Umbilical cord (tissue), 2 donors: ENCODE data around the gene STAM. TPM values are rescaled to one million over a fixed set of nuclear protein-coding genes. Genes with fewer than 3 reads are reported as not detected.
"Not testable (repeated sequence)": the region's sequence is repeated elsewhere in the genome, so short reads cannot be mapped to it uniquely, and the experiment has no call there.

ENCODE experiments used
- DNase-seq: peaks from one replicate; pipeline ENCODE4 v3.0.0-alpha.2; 2015; ENCODE audit warnings: low spot score
- total RNA-seq: library from RNA; depleted of rRNA; stranded (reverse); fragments of >200 nt; gene quantifications from one replicate; pipeline ENCODE4 v1.2.3, GENCODE V29; 2014; ENCODE audit warnings: low replicate concordance; ENCODE audit not compliant: insufficient read depth

The STAM gene
- total RNA-seq, 1 donor from 2014 or later = 14.7 TPM

- DNase-seq = no peak
Observed at GRCh38 chr10:17675638-17676037, 31.7 kb downstream of the STAM start.

DNA sequence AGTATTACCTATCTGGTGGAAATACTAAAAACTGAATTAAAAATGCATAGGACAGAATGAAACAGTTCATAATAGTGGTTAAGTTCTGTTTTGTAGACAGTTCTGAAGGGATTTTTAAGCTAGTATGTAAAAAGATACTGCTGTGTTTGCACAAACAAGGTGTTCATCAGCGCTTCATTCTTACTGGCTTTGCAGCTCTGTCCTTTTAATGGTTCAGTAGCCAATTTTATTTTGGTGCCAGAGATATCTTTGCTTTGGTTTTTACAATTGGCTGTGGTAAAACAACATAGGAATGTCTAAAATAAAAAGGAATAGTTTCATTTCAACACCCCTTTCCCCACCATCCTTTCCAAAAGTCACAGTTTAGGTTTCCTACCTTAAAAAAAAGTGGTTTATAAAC, 33.0 kb downstream of the STAM start:
- no peak for DNase-seq

DNA sequence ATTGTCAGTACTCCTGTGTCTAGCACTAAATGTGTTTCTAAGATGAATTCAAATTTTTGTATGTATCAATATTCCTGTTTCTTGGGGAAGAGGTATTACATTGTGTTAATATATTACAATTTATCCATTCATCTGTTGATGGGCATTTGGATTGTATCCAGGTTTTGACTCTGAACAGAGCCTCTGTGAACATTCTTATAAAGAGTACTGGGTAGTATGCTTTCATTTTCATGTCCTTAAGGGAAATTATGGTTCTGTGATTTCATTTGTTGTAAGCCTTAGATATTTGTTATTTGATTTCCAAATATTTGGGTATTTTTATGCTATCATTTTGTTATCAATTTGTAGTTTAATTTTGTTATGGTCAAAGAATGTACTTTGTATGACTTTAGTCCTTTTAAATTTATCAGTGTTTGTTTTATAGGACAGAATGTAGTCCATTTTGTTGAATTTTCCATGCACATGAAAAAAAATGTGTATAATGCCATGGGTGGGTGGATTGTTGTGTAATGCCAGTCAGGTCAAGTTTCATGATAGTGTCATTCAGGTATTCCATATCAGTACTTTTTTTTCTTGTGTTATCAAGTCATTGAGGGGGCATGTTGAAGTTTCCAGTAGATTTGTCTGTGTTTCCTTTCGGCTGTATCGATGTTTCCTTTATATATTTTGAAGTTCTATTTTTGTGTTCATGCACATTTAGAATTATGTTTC, 38.4 kb downstream of the STAM start:
- no peak for DNase-seq

GRCh38 chr10:17683541-17683940, 39.6 kb downstream of the STAM start:
- DNase-seq = no peak

DNA sequence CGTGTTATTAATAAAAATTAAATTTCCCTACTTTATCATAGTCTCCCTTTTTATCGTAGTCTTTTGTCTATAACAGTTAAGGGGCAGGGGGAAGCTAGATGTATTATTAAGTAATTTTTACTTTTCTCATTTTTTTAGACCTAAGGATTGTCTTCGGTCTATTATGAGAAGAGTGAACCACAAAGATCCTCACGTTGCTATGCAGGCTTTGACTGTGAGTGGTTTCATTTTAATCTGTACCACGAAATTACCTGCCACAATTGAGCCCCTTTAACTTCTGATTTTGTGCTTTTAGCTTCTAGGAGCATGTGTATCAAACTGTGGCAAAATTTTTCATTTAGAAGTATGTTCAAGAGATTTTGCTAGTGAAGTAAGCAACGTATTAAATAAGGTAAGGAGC, 40.6 kb downstream of the STAM start:
- DNase-seq = no peak

- no peak for DNase-seq
Observed at GRCh38 chr10:17685233-17685840, 41.4 kb downstream of the STAM start.

DNA sequence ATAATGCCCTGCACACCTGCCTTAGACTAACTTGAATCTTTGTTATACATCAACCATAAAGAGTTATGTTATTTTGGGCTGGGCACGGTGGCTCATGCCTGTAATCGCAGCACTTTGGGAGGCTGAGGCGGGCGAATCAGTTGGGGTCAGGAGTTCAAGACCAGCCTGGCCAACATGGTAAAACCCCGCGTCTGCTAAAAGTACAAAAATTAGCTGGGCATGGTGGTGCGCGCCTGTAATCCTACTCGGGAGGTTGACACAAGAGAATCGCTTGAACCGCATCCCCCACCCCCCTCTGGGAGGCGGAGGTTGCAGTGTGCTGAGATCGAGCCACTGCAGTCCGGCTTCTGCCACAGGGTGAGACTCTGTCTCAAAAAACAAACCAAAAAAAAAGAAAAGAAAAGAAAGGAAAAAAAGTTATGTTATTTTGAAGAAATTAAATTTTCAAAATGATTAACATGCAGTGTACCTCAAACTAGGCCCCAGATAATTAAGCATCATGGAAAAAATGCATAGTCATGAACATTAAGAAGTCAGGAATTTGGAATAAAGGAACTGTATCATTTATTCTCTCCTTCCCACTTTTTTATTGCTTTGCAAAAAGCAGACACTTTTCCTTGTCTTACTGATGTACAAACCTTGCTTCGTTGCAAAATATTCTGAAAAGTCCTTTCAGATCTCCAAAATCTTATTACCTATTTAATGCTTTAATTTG, 43.3 kb downstream of the STAM start:
- no peak for DNase-seq

- DNase-seq = no peak
Observed at GRCh38 chr10:17689137-17689536, 45.2 kb downstream of the STAM start.

GRCh38 chr10:17693009-17693408, 49.1 kb downstream of the STAM start:
- DNase-seq = no peak

DNA sequence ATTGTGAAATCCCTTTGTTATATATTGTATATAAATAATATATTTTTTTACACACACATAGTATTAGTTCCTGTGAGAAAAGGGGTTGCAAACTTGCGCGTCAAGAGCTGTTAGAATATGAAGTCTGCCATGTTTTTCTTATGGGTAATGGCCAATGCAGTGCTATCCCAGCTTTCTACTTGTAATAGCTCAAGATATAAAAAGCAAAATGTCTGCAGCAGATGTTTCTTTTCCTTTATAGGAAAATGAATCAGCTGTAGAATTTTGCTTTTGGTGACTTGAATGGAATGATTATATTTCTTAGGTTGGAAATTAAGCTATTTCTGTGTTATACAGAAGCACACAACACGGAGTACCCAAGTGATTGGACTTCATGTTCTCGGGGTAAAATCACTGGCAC, 54.7 kb downstream of the STAM start:
- no peak for DNase-seq

- DNase-seq = no peak
Observed at GRCh38 chr10:17701301-17701700, 57.4 kb downstream of the STAM start.

DNA sequence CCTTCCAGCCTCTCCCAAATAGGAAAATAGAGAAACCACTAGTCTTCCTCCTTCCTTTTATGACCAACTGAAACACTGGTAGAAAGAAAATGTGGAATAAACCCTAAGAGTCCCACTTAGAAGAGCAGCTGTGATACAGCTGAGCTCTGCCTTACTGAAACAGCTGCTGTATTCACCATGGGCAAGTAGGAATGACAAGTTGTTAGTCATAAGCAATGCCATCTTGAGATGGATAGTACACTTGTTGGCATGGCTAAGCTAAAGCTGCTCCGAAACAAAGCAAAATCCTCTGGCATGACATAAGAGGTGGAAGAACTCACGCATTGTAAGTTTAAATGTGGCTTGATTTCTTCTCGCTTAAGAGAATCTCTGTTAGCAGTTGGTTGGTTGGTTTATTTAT, 59.8 kb downstream of the STAM start:
- no peak for DNase-seq

DNA sequence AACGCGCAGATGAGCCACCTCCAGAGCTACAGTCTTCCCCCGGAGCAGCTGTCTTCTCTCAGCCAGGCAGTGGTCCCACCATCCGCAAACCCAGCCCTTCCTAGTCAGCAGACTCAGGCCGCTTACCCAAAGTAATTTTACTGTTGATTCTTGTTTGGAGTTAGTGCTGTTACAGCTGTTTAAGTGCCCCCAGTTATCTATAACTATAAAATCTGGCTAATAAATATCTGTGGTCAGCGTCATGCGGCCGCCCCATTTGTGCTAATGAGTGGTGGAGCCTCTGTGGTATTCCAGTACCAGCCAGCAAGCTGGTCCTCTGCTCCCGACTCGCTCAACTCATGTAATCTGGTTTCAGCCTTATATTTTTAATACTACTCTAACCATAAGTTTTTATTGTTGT, 64.9 kb downstream of the STAM start:
- no peak for DNase-seq

GRCh38 chr10:17709492-17709891, 65.5 kb downstream of the STAM start:
- no peak for DNase-seq

DNA sequence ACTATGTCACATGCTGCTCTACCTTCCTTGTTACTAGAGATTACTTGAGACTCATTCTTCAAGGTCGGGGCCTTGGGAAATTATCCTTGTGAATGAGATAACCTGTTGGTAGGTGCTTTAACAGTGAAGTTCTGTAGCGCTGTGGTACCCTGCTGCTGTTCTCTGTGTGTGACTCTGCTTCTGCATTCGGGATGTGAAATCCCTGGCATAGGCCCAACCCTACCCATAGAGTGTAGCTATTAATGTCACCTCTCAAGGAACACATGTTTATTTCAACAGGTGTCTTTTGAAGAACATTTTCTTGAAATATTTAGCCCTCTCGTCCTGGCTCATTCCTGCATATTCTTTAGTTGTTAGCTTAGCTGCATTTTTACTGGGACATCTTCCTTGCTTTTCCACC, 66.2 kb downstream of the STAM start:
- DNase-seq = no peak

GRCh38 chr10:17712053-17712452, 68.1 kb downstream of the STAM start:
- no peak for DNase-seq

DNA sequence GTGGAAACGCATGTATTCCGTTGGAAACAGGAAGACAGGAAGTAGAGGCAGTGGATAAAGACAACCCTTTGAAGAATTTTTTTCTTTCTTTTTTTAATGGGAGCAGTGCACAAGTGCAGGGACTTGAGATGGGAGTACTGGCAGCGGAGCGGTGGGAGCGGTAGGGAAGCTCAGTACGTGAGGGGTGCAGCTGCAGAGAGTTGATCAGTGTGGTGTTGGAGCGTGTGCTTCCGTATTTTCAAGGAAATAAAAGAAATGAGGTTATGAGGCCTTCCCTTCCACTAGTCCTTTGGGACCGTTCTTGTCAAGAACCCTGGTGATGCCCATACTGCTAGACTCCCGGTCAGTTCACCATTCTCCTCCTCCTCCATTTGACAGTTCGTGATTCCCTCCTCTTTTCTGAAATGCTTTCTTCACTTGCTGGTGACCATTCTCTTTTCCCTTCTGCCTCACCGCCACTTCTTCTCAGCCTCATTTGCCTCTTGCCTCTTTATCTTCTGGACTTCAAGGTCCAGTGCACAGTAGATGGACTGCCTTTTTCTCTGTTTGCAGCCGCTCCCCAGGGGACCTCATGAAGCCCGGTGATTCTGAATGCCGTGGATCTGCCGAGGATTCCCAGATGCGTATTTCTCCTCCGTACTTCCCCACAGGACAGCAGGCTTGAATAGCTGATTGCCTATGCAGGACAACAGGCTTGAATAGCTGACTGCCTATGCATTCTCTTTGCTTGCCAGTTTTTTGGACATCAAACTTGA, 68.9 kb downstream of the STAM start:
- peak; percentile 19 for DNase-seq

DNA sequence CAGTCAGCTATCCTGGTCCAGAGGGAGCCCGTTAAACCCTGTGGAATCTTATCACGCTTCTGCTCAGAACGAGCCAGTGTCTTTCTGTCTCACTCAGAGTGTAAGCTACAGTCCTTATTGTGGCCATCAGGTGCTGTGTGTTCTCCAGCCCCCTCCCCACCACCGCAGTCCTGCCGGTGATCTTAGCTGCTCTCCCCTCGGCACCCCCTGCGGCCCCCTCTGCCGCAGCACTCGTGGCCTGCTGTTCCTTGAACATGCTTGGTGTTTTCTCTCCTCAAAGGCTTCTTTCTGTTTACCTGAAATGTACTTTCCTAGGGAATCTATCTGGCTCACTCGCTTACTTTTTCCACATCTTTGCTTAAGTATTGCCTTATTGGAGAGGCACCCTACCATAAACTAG, 69.8 kb downstream of the STAM start:
- DNase-seq = no peak

DNA sequence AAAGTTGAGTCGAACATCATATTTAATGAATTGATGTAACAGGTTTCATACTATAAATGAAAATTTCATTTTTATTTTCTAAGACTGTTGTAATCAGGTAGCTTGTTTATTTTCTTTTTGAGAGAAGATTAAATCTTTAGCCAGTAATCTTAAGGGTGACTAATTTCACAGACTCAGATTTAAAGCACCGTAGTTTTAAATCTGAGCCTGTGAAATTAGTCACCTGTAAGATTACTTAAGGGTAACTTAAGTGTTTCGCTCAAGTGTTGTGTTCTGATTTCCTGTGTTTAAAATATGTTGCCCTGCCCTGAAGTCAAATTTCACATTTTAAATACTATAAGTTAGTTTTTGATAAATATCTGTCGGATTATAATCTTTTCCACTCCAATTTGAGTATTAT, 72.2 kb downstream of the STAM start:
- DNase-seq = no peak

- not testable (repeated sequence) for DNase-seq
Observed at GRCh38 chr10:17722317-17723014, 78.5 kb downstream of the STAM start.

- DNase-seq = no peak
Observed at GRCh38 chr10:17725703-17726102, 81.8 kb downstream of the STAM start.

DNA sequence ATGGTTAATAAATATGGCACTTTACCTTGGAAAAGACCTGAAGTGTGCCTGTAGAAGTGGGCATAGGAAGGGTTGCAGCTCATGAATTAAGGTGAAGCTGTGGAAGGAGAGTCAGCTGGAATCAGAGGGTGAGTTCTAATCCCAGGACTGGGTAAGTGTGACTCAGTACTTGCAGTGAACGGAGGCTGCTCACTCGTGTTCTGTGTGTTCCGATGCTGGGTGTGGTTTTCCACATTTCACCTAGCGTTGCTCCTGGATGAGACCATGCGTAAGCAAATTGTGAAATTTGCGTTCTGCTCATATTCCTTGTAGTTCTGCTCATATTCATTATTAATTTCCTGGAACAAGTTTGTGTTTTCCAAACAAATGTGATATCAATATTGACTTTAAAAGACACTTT, 85.7 kb downstream of the STAM start:
- DNase-seq = no peak
